HG03460 (cell line): Measurements from ENCODE around the gene SRSF7.
"Not testable (repeated sequence)": the region's sequence is repeated elsewhere in the genome, so short reads cannot be mapped to it uniquely, and the experiment has no call there.

ENCODE experiments used
- ATAC-seq: cut with Tn5 transposase; IDR thresholded peaks from one replicate; pipeline ENCODE4 v1.9.1; 2021; ENCODE audit not compliant: unreplicated experiment

The SRSF7 gene

GRCh38 chr2:38704664-38705063, 46.5 kb downstream of the SRSF7 start:
- ATAC-seq = no peak

- ATAC-seq = not testable (repeated sequence)
Observed at GRCh38 chr2:38703336-38703735, 47.8 kb downstream of the SRSF7 start.

GRCh38 chr2:38702413-38702812, 48.7 kb downstream of the SRSF7 start:
- no peak for ATAC-seq

- ATAC-seq = no peak
Observed at GRCh38 chr2:38701542-38701941, 49.6 kb downstream of the SRSF7 start.

- ATAC-seq = no peak
Observed at GRCh38 chr2:38700881-38701458, 50.2 kb downstream of the SRSF7 start.

GRCh38 chr2:38700113-38700785, 50.9 kb downstream of the SRSF7 start:
- no peak for ATAC-seq

GRCh38 chr2:38698467-38699003, 52.6 kb downstream of the SRSF7 start:
- no peak for ATAC-seq

- ATAC-seq = no peak
Observed at GRCh38 chr2:38697116-38697840, 53.9 kb downstream of the SRSF7 start.
